ENCODE measurements around the gene KIF12. TPM values are rescaled to one million over a fixed set of nuclear protein-coding genes. Genes with fewer than 3 reads are reported as not detected.
"Not testable (repeated sequence)": the region's sequence is repeated elsewhere in the genome, so short reads cannot be mapped to it uniquely, and the experiment has no call there.

The KIF12 gene
- polyA plus RNA-seq, 2 donors = 0.20 to 0.39 TPM

GRCh38 chr9:114043660-114044059 lies 55.4 kb downstream of the KIF12 start:
- not testable (repeated sequence) for H3K4me3 ChIP-seq (ENCODE audit: low read depth in 1 of 2, low read length in 2 of 2); H3K27ac ChIP-seq (ENCODE audit: low read depth in 2 of 2, low read length in 1 of 2); H3K4me1 ChIP-seq (ENCODE audit: control insufficient read depth in 2 of 2, insufficient read depth in 2 of 2, low read length in 1 of 2); H3K27me3 ChIP-seq (ENCODE audit: control insufficient read depth in 1 of 2, insufficient read depth in 2 of 2, low read length in 2 of 2); H3K36me3 ChIP-seq (ENCODE audit: control insufficient read depth in 2 of 2, insufficient read depth in 2 of 2, low read length in 1 of 2); H3K9me3 ChIP-seq (ENCODE audit: control insufficient read depth in 2 of 2, insufficient read depth in 1 of 2, low read depth in 1 of 2, low read length in 1 of 2)

Other genes starting within 250 kb of the KIF12 start
- gene ZNF618, start 223.0 kb downstream of the KIF12 start, polyA plus RNA-seq = 1 to 10 TPM in 1 of 2 donors, under 1 TPM in 1; 0.56 to 1.0 TPM
- under 1 TPM; 0.11 to 0.28 TPM for gene AMBP, start 21.0 kb downstream of the KIF12 start, polyA plus RNA-seq
- gene COL27A1, start 56.2 kb upstream of the KIF12 start, polyA plus RNA-seq = 10 to 100 TPM in 1 of 2 donors, 1 to 10 TPM in 1; 7.2 to 32.6 TPM
- under 1 TPM in 1 of 2 donors, not detected in 1; 0.11 TPM for gene ORM1, start 223.8 kb upstream of the KIF12 start, polyA plus RNA-seq
- gene ORM2, start 230.6 kb upstream of the KIF12 start, polyA plus RNA-seq = under 1 TPM in 1 of 2 donors, not detected in 1; 0.12 TPM